DND-41 (cell line): Measurements from ENCODE around the gene KLK12.

Source experiments
- ATAC-seq: fragments of 200-7000 bp; cut with Tn5 transposase; 3 replicates; pipeline ENCODE4 v1.9.1; 2021; ENCODE audit warnings: low read depth; ENCODE audit not compliant: insufficient read depth
- DNase-seq: peaks from one replicate; pipeline ENCODE4 v3.0.0-alpha.2; 2020
- H2AFZ ChIP-seq: 2 replicates; pipeline ENCODE4 v1.6.0; 2012; ENCODE audit warnings: low read depth, low read length
- H3K27ac ChIP-seq: 2 replicates; pipeline ENCODE4 v1.5.1; 2012; ENCODE audit warnings: low read length, inconsistent platforms
- H3K27me3 ChIP-seq: fragments of 200-600 bp; sonication (generic); 2 replicates; pipeline ENCODE4 v1.6.0; 2012; ENCODE audit warnings: low read length, mild to moderate bottlenecking, inconsistent platforms; ENCODE audit not compliant: insufficient read depth, poor library complexity
- H3K36me3 ChIP-seq: 2 replicates; pipeline ENCODE4 v1.5.1; 2012; ENCODE audit warnings: low read length, inconsistent platforms; ENCODE audit not compliant: insufficient read depth
- H3K4me1 ChIP-seq: 2 replicates; pipeline ENCODE4 v1.5.1; 2012; ENCODE audit warnings: mild to moderate bottlenecking, low read length; ENCODE audit not compliant: insufficient read depth
- H3K4me2 ChIP-seq: 2 replicates; pipeline ENCODE4 v1.6.0; 2012; ENCODE audit warnings: mild to moderate bottlenecking, moderate library complexity, low read length, inconsistent platforms; ENCODE audit not compliant: insufficient read depth
- H3K4me3 ChIP-seq, 2 experiments: fragments of 200-600 bp in 1 of 2; shearing (Covaris generic) in 1 of 2; 2 replicates each; pipeline ENCODE4 v1.5.1; 2012 to 2016; ENCODE audit warnings: inconsistent platforms in 2 of 2, low read length in 2 of 2, mild to moderate bottlenecking in 2 of 2, low read depth in 1 of 2, moderate library complexity in 1 of 2
- H3K79me2 ChIP-seq: 2 replicates; pipeline ENCODE4 v1.6.0; 2012; ENCODE audit warnings: low read length, inconsistent platforms; ENCODE audit not compliant: insufficient read depth
- H3K9ac ChIP-seq: 2 replicates; pipeline ENCODE4 v1.6.0; 2012; ENCODE audit warnings: low read depth, mild to moderate bottlenecking, inconsistent platforms, low read length, moderate library complexity
- H3K9me3 ChIP-seq: 2 replicates; pipeline ENCODE4 v1.5.1; 2012; ENCODE audit warnings: low read length, moderate library complexity, mild to moderate bottlenecking, inconsistent platforms; ENCODE audit not compliant: insufficient read depth, severe bottlenecking
- H4K20me1 ChIP-seq: 2 replicates; pipeline ENCODE4 v1.6.0; 2012; ENCODE audit warnings: low read length; ENCODE audit not compliant: insufficient read depth
- CTCF ChIP-seq: IDR thresholded peaks from 2 replicates; pipeline ENCODE4 v1.5.1; 2012; ENCODE audit warnings: borderline replicate concordance, low read length, moderate library complexity, mild to moderate bottlenecking; ENCODE audit not compliant: poor library complexity, severe bottlenecking; ENCODE audit errors: extremely low read depth
- EZH2 ChIP-seq: IDR thresholded peaks from 3 replicates; pipeline ENCODE4 v1.6.1; 2012; ENCODE audit warnings: borderline replicate concordance, low read depth, mild to moderate bottlenecking, moderate library complexity, low read length, inconsistent platforms; ENCODE audit not compliant: severe bottlenecking

KLK12 gene

GRCh38 chr19:51025809-51026553 is 8.8 kb downstream of the KLK12 start:
- Histone ChIP-seq H2AFZ (no peak overlapping the region), H3K27ac (no peak overlapping the region), H3K36me3 (no peaks in the 10 kb centered on the region), H3K9ac (no peak overlapping the region), H3K9me3 (no peaks in the 10 kb centered on the region), H3K27me3 (peaks cover 10% of the 10 kb centered on the region), H4K20me1 (no peaks in the 10 kb centered on the region), H3K4me1 (no peaks in the 10 kb centered on the region), H3K79me2 (no peaks in the 10 kb centered on the region), H3K4me2 (no peak overlapping the region), H3K4me3 (no peak overlapping the region)
- DNase-seq (no peak), ATAC-seq (no peak)
- TF ChIP-seq CTCF (no peak), EZH2 (no peak)

- Histone ChIP-seq H4K20me1 (no peaks in the 10 kb centered on the region), H3K36me3 (no peaks in the 10 kb centered on the region), H3K9me3 (no peaks in the 10 kb centered on the region), H3K9ac (no peak overlapping the region), H3K27me3 (peaks cover 10% of the 10 kb centered on the region), H3K4me1 (no peaks in the 10 kb centered on the region), H2AFZ (no peak overlapping the region), H3K27ac (no peak overlapping the region), H3K4me2 (no peak overlapping the region), H3K4me3 (no peak overlapping the region), H3K79me2 (no peaks in the 10 kb centered on the region)
- no peak for TF ChIP-seq EZH2
- DNase-seq (no peak), ATAC-seq (no peak)
Measured at GRCh38 chr19:51025401-51025800, 9.4 kb downstream of the KLK12 start.

- ATAC-seq: no peak
- no peak for DNase-seq
- H3K27ac ChIP-seq: no peak overlapping the region
Measured at GRCh38 chr19:51024924-51025323, 9.9 kb downstream of the KLK12 start.

More at GRCh38 chr19:51024924-51025323, 9.9 kb downstream of the KLK12 start:
- Histone ChIP-seq H3K9ac (no peak overlapping the region), H3K79me2 (no peaks in the 10 kb centered on the region), H3K9me3 (no peaks in the 10 kb centered on the region), H4K20me1 (no peaks in the 10 kb centered on the region), H3K27me3 (peaks cover 10% of the 10 kb centered on the region), H2AFZ (no peak overlapping the region), H3K36me3 (no peaks in the 10 kb centered on the region), H3K4me2 (no peak overlapping the region), H3K4me3 (no peak overlapping the region), H3K4me1 (no peaks in the 10 kb centered on the region)
- TF ChIP-seq EZH2 (no peak), CTCF (no peak)
